GM19099 (cell line): Measurements from ENCODE around the gene ACTG1.

Experiments used
- POLR2A ChIP-seq: IDR thresholded peaks from 3 replicates; pipeline ENCODE4 v1.6.1; 2011; ENCODE audit warnings: low read depth; ENCODE audit not compliant: insufficient read length; ENCODE audit errors: extremely low read depth

Gene ACTG1

DNA sequence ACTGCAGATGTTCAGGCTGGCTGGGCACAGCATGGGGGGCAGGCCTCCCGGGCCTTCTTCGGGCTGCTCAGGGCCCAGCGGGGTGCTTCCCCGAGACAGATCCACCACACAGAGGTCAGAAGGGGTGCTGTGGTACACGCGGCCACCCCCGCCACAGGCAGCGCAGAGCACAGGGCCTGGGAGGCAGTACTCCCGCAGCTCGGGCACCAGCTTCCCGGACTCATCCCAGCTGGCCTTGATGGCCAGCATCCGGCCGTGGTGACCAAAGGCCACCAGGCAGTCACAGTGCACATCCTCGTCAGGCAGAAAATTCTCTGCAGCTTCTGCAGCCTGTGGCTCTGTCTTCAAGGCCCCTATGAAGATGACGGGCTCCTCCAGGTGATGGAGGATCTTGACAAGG, 37.7 kb upstream of the ACTG1 start:
- no peak for TF ChIP-seq POLR2A

DNA sequence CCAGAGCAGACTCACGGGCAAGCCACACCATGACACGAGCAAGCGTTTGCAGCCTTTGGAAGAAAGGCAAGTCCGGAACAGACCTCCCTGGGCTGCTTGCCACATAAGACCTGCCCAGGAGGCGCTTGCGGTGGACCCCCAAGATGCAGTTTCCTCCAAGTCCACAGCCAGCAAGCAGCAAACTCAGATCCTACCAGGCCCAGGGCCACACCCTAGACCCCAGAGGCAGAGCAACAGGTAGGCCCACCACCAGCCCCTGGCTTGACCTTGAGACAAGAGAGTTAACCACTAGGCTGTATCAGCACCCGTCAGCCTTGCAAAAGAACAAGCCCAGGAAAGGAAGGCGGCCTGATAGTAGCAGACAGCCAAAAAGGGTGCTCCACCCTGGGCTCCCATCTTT, 37.2 kb upstream of the ACTG1 start:
- no peak for TF ChIP-seq POLR2A

DNA sequence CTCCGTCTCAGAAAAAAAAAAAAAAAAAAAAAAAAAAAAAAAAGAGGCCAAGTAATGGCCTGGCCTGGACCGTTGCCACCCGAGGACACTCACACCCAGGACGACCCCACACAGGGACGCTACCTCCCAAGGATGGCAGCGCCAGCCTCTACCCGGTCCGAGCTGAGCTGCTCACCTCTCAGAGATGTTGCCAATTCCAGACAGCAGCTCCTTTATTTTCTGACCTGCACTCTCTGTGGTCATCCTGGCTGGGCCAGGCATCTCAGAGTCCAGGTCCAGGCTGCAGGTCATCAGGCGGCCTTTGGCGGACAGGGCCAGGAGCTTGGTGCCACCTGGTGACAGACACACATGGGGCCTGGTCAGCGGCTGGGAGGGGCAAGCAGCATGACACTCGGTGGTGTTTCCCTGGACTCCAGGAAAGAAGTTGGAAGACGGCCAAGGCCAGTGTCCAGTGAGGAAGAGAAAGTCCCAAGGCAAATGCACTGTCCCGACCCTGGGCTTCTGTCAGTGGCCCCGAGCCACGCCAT, 36.5 kb upstream of the ACTG1 start:
- no peak for TF ChIP-seq POLR2A

DNA sequence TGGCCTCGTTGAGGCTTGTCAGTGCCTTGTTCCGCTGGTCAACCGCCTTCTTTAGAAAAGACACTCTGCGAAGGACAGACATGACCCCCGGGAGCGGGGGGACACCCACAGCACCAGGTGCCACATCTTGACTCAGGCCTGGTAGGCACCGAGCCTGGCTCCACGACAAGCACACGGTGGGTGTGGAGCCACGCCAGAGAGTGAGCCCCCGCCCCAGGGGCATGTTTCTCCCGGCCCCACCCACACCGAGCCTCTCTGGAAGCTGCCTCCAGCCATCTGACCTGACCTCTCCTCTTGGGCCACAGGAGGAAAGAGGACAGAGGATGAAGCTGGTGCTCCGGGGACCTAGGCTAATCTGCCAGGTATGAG, 35.0 kb upstream of the ACTG1 start:
- TF ChIP-seq POLR2A, result no peak

DNA sequence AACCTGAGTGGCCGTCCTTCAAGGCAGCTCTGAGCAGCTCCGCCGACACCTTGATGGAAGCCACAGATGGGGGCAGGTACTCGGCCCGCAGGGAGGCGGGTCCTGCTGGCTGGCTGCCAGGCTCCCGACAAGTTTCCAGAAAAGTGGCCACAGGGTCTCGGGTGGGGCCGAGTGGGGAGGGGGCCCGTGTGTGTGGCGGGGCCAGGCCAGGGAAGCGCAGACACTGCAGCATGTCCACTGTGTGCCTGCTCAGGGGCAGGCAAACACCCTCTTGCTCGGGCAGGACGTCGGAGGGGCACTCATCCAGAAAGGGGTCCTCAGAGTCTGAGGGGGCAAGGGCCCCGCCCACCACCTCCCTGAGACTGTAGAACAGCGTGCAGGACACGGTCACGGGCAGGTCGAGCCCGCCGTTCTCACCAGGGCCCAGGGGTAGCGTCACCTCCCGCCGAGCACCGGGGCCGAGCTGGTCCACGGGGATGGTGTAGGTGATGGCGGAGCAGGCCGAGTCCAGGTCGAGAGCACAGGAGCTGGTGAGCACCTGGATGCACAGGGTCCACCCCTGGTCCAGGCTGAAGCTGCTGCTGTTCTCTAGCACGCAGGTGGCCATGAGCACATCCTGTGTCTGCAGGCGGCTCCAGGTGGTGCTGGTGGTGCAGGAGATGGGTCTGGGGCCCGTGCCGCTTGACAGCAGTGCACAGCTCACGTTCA, 34.5 kb upstream of the ACTG1 start:
- TF ChIP-seq POLR2A, result no peak

DNA sequence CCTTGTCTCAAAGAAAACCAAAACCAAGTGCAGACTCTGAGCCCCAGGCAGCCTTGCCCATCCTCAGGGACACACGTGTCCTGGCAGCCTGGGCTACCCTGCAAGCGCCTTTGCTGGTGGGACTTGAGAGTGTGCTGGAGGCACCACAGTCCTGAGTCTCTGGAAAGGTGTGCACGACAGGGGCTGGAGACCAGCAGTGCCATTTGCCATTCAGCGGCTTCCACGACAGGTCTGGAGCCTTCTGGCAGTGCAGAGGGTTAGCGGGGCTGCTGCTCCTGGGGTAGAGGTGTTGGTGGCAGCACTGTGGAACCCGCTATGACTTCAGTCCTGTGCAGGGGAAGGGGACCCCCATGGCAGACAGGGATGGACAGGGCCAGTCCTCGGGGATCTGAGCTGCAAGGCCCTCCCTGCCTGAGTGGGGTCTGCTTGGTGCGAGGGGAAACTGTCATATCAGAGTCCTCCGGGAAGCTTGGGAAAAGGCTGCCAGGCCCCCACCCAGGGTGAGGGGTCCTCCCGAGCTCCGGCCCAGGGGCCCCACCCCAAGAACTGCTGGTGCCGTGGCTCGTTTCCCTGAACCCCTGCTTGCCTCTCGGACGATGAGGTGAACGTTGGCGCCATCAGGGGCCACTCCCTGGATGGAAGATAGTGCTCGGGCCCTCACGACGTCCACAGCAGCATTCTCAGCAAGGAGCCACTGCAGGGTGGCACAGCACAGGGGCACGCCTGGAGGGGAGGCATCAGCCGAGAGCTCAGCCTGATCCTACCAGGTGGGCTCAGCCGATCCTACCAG, 32.8 kb upstream of the ACTG1 start:
- TF ChIP-seq POLR2A, result no peak

DNA sequence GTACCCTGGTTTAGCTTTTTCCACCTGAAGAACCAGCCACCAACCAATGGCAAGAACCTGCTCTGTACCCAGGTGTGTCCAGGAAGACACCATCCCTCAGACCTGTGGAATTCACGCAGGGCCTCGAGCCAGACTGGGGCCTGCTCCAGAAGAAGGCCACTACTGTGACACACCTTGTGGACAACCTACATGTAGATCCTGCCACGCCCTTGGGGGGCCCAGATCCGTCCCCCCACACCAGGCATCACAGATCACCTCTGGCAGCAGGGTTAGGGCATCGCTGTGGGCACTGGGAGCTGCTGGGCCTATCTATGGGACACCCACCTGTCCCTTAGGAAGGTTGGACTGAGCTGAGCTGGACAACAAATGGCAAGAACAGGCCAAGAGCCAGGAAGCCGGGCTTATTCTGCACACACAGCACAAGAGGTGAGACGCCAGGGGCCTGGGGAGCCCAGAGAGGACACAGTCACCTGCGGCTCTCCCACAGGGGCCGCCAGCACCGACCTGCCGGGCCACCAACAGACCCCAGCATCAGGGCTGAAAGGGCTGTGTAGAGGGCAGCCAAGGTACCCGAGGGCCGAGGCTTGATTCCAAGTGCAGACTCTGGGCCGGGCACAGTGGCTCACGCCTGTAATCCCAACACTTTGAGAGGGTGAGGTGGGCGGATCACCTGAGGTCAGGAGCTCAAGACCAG, 31.8 kb upstream of the ACTG1 start:
- TF ChIP-seq POLR2A, result no peak

DNA sequence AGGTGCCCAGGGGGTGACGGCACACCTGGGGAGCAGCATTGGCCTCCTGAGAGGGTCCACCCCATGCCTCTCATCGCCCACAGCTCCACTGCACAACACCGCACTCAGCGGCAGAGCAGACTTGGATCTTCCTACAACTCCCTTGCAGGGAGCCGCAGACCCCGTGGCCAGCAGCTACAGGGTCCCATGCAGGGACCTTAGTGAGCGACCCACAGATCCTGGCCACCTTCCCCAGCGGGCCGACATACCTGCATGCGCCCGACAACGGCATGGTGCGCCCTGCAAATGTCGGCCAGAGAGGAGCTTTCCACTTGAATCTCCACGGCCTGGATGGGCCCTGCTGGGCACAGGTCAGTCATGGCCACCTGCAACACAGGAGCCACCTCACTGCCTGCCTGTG, 31.2 kb upstream of the ACTG1 start:
- no peak for TF ChIP-seq POLR2A

DNA sequence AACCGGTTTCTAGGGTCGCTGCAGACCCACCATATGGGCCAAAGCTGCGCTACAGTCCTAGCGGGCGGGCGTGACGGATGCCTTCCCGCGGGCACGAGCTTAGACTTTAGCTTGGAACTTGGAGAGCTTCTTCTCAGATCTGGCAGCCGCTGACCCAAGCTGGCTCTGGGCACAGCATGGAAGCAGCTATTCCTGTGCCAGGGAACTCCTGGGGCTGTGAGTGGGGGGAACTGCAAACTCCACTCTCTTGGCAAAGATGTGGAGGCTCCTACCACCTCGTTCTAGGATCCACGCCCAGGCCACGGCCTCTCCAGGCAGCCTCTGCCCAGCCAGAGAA, 30.7 kb upstream of the ACTG1 start:
- no peak for TF ChIP-seq POLR2A

DNA sequence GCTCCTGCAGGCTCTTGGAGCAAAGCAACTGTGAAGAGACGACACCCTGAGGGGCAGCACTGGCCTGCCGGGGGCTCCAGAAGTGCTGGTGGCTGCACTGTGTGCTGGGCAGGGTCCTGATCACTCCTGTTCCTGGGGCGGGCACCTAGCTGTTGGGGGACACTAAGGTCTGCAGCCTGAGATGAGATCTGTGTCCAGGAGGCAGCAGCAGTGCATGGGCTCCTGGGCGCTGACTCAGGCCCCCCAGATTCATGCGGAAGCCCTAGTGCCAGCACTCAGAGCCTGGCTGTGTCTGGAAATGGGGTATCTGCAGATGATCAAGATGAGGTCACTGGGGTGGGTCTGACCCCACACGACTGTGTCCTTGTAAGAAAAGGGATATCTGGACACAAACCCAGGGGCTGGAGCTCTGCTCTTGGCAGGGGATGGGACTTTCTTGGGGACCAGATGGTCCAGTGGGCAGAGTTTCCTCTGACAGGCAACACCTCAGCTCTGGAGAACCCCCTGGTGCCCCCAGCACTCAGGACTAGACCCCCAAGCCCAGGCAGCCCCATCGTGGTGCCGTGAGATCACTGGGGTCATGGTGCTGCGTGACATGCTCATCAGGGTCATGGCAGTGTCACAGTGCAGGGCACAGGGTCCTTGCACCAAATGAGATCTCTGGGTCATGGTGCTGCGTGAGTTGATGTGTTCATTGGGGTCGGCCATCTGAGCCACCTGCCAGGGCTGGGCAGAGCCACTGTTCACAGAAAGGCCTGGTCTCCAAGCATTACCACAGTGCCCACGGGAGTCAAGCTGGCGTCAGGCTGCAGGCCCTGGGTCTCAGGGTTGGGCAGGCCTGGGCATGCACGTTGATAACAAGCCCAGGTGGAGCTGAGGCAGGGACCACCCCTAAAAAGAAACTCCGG, 30.1 kb upstream of the ACTG1 start:
- no peak for TF ChIP-seq POLR2A

DNA sequence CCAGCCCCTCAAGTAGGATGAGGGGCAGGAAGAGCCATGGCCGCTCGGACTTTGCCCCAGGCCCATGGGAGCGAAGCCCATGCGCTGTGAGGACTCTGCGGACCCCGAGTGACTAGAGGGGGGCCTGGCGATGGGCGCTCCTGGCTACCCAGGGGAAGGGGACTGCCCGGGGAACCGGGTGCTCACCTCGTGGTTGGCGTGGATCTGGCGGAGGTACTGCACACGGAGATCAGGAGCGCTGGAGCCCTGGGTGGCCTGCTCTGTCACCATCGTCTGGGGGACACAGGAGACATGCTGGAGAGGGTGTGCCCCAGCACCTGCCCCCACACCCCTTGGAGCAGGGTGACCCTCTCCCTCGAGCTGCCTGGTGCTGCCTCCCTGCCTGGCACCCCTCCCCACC, 28.5 kb upstream of the ACTG1 start:
- TF ChIP-seq POLR2A, result no peak

DNA sequence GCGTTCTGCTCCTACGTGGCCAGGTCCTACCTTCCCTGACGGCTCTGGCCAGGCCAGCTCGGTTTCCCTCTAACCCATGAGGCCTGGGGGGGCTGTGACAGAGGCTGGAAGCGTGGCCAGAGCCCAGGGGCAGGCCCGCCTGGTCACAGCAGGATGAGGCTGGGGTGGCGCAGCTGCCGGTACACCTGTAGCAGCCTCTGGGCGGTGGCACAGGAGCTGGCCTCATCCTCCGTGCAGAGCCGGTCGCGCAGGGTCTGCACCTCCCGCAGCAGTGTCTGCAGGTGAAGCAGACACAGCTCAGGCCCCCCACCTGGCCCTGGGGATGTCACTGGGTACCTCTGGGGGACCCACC, 28.1 kb upstream of the ACTG1 start:
- no peak for TF ChIP-seq POLR2A

DNA sequence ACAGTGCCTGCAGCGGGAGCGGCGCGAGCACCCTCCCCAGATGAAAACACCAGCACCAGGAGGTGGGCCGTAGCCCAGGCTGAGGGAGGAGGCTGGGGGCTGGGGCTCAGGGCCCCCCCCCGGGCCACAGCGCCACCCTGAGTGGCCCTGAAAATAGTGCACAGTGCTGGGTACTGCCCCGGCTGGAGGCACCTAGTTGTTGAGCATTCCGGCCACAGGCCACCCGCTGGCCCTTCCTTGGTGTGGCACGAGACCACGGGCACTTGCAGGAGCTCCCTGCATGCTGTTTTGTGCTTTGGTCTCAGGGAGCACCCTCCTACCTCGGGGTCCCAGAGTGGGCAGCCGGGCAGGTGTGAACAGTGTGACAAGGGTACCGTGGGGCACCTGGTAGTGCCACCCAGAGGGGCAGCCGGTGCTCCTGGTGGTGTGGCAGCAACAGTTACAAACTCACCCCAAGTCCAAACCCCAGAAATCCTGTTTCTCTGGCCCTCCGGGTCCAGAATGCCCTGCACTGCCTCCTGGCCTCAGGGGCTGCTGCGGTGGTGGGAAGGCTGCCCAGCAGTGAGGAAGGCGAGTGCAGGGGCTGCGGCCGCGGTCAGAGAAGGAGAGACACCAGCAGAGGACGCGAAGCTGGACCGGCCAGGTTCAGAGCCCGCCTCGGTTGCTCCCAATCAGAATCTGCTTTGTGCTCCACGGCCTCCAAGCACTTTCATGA, 27.5 kb upstream of the ACTG1 start:
- TF ChIP-seq POLR2A, result no peak

DNA sequence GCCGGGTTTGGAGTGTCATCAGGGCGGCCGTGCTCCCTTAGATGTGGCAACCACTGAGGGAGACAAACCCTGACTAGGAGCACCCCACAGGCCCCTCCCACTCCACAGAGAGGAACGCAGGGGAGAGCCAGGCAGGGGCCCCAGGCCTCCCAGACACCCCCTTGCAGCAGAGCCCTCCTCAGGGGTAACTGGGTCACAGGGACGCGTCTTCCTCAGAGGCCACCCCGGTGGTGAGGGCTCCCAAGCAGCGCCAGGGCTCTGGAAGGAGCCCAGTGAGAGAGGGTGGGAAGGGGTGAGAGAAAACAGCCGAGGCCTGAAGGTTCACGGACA, 26.9 kb upstream of the ACTG1 start:
- no peak for TF ChIP-seq POLR2A
